OCI-LY1 (cell line): ENCODE measurements around the gene ACTR3.

Experiments used
- H2AFZ ChIP-seq: fragments of 200-600 bp; sonication (generic), shearing (Covaris generic); 2 replicates; pipeline ENCODE4 v1.6.0; 2014; ENCODE audit warnings: antibody characterized with exemption, mild to moderate bottlenecking, low read length
- H3F3A ChIP-seq: fragments of 200-600 bp; sonication (generic), shearing (Covaris generic); 2 replicates; pipeline ENCODE4 v1.6.0; 2014; ENCODE audit warnings: mild to moderate bottlenecking, antibody characterized with exemption, low read length, moderate library complexity; ENCODE audit not compliant: insufficient read depth
- H3K27ac ChIP-seq: fragments of 200-600 bp; sonication (generic); 2 replicates; pipeline ENCODE4 v1.5.1; 2014; ENCODE audit warnings: low read length, mixed run types, mild to moderate bottlenecking, low read depth; ENCODE audit not compliant: poor library complexity, severe bottlenecking
- H3K27me3 ChIP-seq: fragments of 200-600 bp; sonication (generic); 2 replicates; pipeline ENCODE4 v1.6.0; 2014; ENCODE audit warnings: antibody characterized with exemption, mild to moderate bottlenecking, low read length, moderate library complexity; ENCODE audit not compliant: insufficient read depth
- H3K36me3 ChIP-seq: fragments of 200-600 bp; sonication (generic); 2 replicates; pipeline ENCODE4 v1.6.1; 2014; ENCODE audit warnings: mild to moderate bottlenecking, antibody characterized with exemption, low read length, moderate library complexity, mixed read lengths; ENCODE audit not compliant: insufficient read depth
- H3K4me1 ChIP-seq: fragments of 200-600 bp; sonication (generic); 2 replicates; pipeline ENCODE4 v1.5.1; 2014; ENCODE audit warnings: mild to moderate bottlenecking, low read length, moderate library complexity; ENCODE audit not compliant: insufficient read depth, severe bottlenecking
- H3K4me2 ChIP-seq: fragments of 200-600 bp; sonication (generic), shearing (Covaris generic); 2 replicates; pipeline ENCODE4 v1.6.1; 2014; ENCODE audit warnings: low read length
- H3K4me3 ChIP-seq: fragments of 200-600 bp; sonication (generic); 2 replicates; pipeline ENCODE4 v1.5.1; 2014; ENCODE audit warnings: low read length, low read depth, mild to moderate bottlenecking, mixed read lengths; ENCODE audit not compliant: poor library complexity, severe bottlenecking
- H3K79me2 ChIP-seq: fragments of 200-600 bp; shearing (Covaris generic); 2 replicates; pipeline ENCODE4 v1.6.1; 2016; ENCODE audit warnings: mixed run types, low read length, mixed read lengths; ENCODE audit not compliant: insufficient read depth
- H3K9ac ChIP-seq: fragments of 200-600 bp; sonication (generic), shearing (Covaris generic); 2 replicates; pipeline ENCODE4 v1.6.1; 2014; ENCODE audit warnings: mild to moderate bottlenecking, low read length, mixed read lengths
- H3K9me2 ChIP-seq: fragments of 200-600 bp; sonication (generic), shearing (Covaris generic); 2 replicates; pipeline ENCODE4 v1.6.1; 2014; ENCODE audit warnings: low read depth, mild to moderate bottlenecking, low read length, mixed read lengths
- H3K9me3 ChIP-seq: fragments of 200-600 bp; shearing (Covaris generic); 2 replicates; pipeline ENCODE4 v1.6.1; 2014; ENCODE audit warnings: low read length, mixed read lengths
- H4K20me1 ChIP-seq: fragments of 200-600 bp; sonication (generic), shearing (Covaris generic); 2 replicates; pipeline ENCODE4 v1.6.0; 2016; ENCODE audit warnings: mild to moderate bottlenecking, low read length; ENCODE audit not compliant: insufficient read depth
- CTCF ChIP-seq: fragments of 200-600 bp; sonication (generic), shearing (Covaris generic); IDR thresholded peaks from 2 replicates; pipeline ENCODE4 v1.5.1; 2017; ENCODE audit warnings: mild to moderate bottlenecking, antibody characterized with exemption, low read length, moderate library complexity, mixed read lengths
- EZH2 ChIP-seq: fragments of 200-600 bp; sonication (generic), shearing (Covaris generic); IDR thresholded peaks from 2 replicates; pipeline ENCODE4 v1.8.0; 2017; ENCODE audit warnings: borderline replicate concordance, mixed run types, mild to moderate bottlenecking, antibody characterized with exemption, low read length, moderate library complexity, mixed read lengths

Gene ACTR3

GRCh38 chr2:113986762-113987290 is 96.9 kb downstream of the ACTR3 start:
- no peaks in the 10 kb centered on the region for H3K27me3 ChIP-seq
- H3K4me1 ChIP-seq, result no peaks in the 10 kb centered on the region
- no peak overlapping the region for H3K9ac ChIP-seq
- no peak overlapping the region for H3K4me2 ChIP-seq
- TF ChIP-seq CTCF, result no peak
- TF ChIP-seq EZH2, result no peak
- no peak overlapping the region for H3K4me3 ChIP-seq
- no peaks in the 10 kb centered on the region for H3F3A ChIP-seq
- H3K27ac ChIP-seq, result no peak overlapping the region
- no peaks in the 10 kb centered on the region; the same call in 1 of the 2 replicates for H3K36me3 ChIP-seq
- no peaks in the 10 kb centered on the region for H3K79me2 ChIP-seq
- no peaks in the 10 kb centered on the region for H3K9me3 ChIP-seq
- H4K20me1 ChIP-seq, result no peaks in the 10 kb centered on the region
- no peak overlapping the region for H2AFZ ChIP-seq
- H3K9me2 ChIP-seq, result no peaks in the 10 kb centered on the region

- Histone ChIP-seq H3K4me2 (no peak overlapping the region), H3F3A (no peaks in the 10 kb centered on the region), H3K4me1 (no peaks in the 10 kb centered on the region), H3K27me3 (no peaks in the 10 kb centered on the region; the same call in 1 of the 2 replicates), H2AFZ (no peak overlapping the region), H3K27ac (no peak overlapping the region), H4K20me1 (no peaks in the 10 kb centered on the region), H3K9ac (no peak overlapping the region), H3K79me2 (no peaks in the 10 kb centered on the region), H3K36me3 (no peaks in the 10 kb centered on the region), H3K4me3 (no peak overlapping the region), H3K9me2 (no peaks in the 10 kb centered on the region), H3K9me3 (no peaks in the 10 kb centered on the region)
- TF ChIP-seq EZH2 (no peak), CTCF (no peak)
Measured at GRCh38 chr2:113992090-113992489, 102.2 kb downstream of the ACTR3 start.

GRCh38 chr2:113996671-113997594 is 107.0 kb downstream of the ACTR3 start:
- H2AFZ ChIP-seq, result no peak overlapping the region
- H3K36me3 ChIP-seq, result no peaks in the 10 kb centered on the region
- H3K79me2 ChIP-seq, result no peaks in the 10 kb centered on the region
- no peak overlapping the region for H3K4me2 ChIP-seq
- H3F3A ChIP-seq, result no peaks in the 10 kb centered on the region
- no peaks in the 10 kb centered on the region for H3K9me3 ChIP-seq
- no peak overlapping the region for H3K9ac ChIP-seq
- H3K4me1 ChIP-seq, result no peaks in the 10 kb centered on the region
- no peaks in the 10 kb centered on the region; the same call in 1 of the 2 replicates for H3K27me3 ChIP-seq
- no peaks in the 10 kb centered on the region for H3K9me2 ChIP-seq
- no peak overlapping the region for H3K4me3 ChIP-seq
- TF ChIP-seq EZH2 (no peak), CTCF (peak; percentile 26; the same call in 1 of the 2 replicates)
- H3K27ac ChIP-seq, result no peak overlapping the region
- no peaks in the 10 kb centered on the region for H4K20me1 ChIP-seq
